Dendritic cell treated with granulocyte-macrophage colony-stimulating factor and Interleukin-4, amounts not matched to agents 40 ng/mL and 50 ng/mL, for 4 days (primary cell): Measurements from ENCODE around the gene SDHAF4.
"Not testable (repeated sequence)": the region's sequence is repeated elsewhere in the genome, so short reads cannot be mapped to it uniquely, and the experiment has no call there.

ENCODE experiments used
- H3K27ac Mint-ChIP-seq: one replicate; pipeline ENCODE4 v1.8.0; 2022; ENCODE audit warnings: mild to moderate bottlenecking, mixed read lengths
- H3K27me3 Mint-ChIP-seq: one replicate; pipeline ENCODE4 v1.8.0; 2022; ENCODE audit warnings: mild to moderate bottlenecking, mixed read lengths
- H3K36me3 Mint-ChIP-seq: one replicate; pipeline ENCODE4 v1.8.0; 2022; ENCODE audit warnings: low read depth, mixed read lengths
- H3K4me1 Mint-ChIP-seq: one replicate; pipeline ENCODE4 v1.8.0; 2022; ENCODE audit warnings: low read depth, mixed read lengths
- H3K4me3 Mint-ChIP-seq: one replicate; pipeline ENCODE4 v1.8.0; 2022; ENCODE audit warnings: mild to moderate bottlenecking, moderate library complexity, mixed read lengths
- H3K9me3 Mint-ChIP-seq: one replicate; pipeline ENCODE4 v1.8.0; 2022; ENCODE audit warnings: mixed read lengths
- intact Hi-C: fragments of 100-400 bp; cut with micrococcal nuclease; formaldehyde crosslinking; loops from one replicate; pipeline ENCODE4 v1.15.0; 2022

The SDHAF4 gene

DNA sequence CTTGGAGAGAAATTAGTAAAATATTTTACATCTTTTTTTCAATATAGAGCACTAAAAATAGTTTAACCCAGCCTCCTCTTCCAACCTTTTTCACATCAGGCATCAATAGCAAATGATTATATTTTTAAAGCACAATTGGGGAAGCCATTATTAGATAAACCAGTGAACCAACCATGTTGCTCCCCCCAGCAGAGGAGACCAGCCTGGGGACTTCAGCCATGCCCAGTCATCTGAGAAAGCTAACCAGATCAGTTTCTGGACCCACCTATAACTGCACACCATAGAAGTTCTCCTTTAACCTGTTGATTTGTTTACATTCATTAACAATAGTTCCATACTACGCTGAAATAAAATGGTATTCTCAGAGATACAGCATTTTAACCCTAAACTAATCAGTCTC is 13.8 kb upstream of the SDHAF4 start:
- H3K9me3 Mint-ChIP-seq = no peaks in the 10 kb centered on the region
- H3K4me1 Mint-ChIP-seq = no peaks in the 10 kb centered on the region
- no peaks in the 10 kb centered on the region for H3K27me3 Mint-ChIP-seq
- H3K36me3 Mint-ChIP-seq = peaks cover 6% of the 10 kb centered on the region
- no peak overlapping the region for H3K4me3 Mint-ChIP-seq
- no peak overlapping the region for H3K27ac Mint-ChIP-seq
- intact Hi-C loops = no loop called here

GRCh38 chr6:70557998-70558397 is 8.7 kb upstream of the SDHAF4 start:
- no peak overlapping the region for H3K27ac Mint-ChIP-seq
- H3K36me3 Mint-ChIP-seq = no peaks in the 10 kb centered on the region
- H3K9me3 Mint-ChIP-seq = no peaks in the 10 kb centered on the region
- no peaks in the 10 kb centered on the region for H3K4me1 Mint-ChIP-seq
- H3K4me3 Mint-ChIP-seq = no peak overlapping the region
- intact Hi-C loops = no loop called here
- H3K27me3 Mint-ChIP-seq = no peaks in the 10 kb centered on the region

- not testable (repeated sequence) for H3K9me3 Mint-ChIP-seq, H3K4me1 Mint-ChIP-seq, H3K4me3 Mint-ChIP-seq, H3K36me3 Mint-ChIP-seq, H3K27me3 Mint-ChIP-seq, H3K27ac Mint-ChIP-seq
- intact Hi-C loops = loop anchor here (10.0 kb wide), 1 partner anchor 148 kb away; the partner anchor contains the start of gene FAM135A
Measured at GRCh38 chr6:70562401-70562800, 4.3 kb upstream of the SDHAF4 start.

DNA sequence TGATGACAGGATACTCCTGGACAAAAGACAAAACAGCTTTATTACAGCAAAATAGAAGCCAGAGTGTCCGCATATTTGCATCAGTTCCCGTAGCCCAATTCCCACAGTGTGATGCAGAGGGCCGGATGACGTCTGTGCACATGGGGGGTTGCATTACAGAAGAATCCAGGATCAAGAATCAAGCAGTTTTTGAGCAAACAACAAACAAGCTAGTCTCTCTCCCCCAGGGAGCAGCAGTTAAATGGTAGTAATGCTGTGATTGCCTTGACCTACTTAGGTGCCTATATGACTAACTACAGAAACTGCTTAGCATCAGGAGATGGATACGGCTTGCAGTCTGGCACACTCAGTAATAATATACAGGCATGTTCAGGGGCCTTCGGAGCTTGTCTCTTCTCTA is 3.2 kb upstream of the SDHAF4 start:
- no peak overlapping the region for H3K4me3 Mint-ChIP-seq
- H3K9me3 Mint-ChIP-seq = no peaks in the 10 kb centered on the region
- H3K4me1 Mint-ChIP-seq = peaks cover 5% of the 10 kb centered on the region
- no peak overlapping the region for H3K27ac Mint-ChIP-seq
- no peaks in the 10 kb centered on the region for H3K36me3 Mint-ChIP-seq
- no peaks in the 10 kb centered on the region for H3K27me3 Mint-ChIP-seq
- intact Hi-C loops = loop anchor here (10.0 kb wide), 1 partner anchor 149 kb away; the partner anchor contains the start of gene FAM135A

DNA sequence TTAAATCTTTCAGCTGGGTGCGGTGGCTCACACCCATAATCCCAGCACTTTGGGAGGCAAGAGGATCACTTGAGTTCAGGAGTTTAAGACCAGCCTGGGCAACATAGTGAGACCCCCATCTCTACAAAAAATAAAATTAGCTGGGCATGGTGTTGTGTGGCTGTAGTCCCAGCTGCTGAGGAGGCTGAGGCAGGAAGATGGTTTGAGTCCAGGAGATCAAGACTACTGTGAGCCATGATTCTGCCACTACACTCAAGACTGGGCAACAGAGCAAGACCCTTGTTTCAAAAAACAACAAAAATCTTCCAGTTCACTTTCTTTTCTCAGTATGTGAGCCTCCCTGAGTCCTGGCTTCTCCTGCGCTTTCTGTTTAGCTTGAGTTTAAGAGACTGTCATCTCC is 7.9 kb downstream of the SDHAF4 start:
- Mint-ChIP-seq H3K27me3 (no peaks in the 10 kb centered on the region), H3K9me3 (no peaks in the 10 kb centered on the region), H3K27ac (no peak overlapping the region), H3K4me1 (no peaks in the 10 kb centered on the region), H3K36me3 (peaks cover 11% of the 10 kb centered on the region), H3K4me3 (no peak overlapping the region)
- intact Hi-C loops = loop anchor here (5.0 kb wide), 1 partner anchor 47 kb away; no protein-coding TSS in a partner anchor

- no peak overlapping the region for H3K27ac Mint-ChIP-seq
- no peaks in the 10 kb centered on the region for H3K4me1 Mint-ChIP-seq
- peaks cover 23% of the 10 kb centered on the region for H3K36me3 Mint-ChIP-seq
- no peak overlapping the region for H3K4me3 Mint-ChIP-seq
- H3K27me3 Mint-ChIP-seq = no peaks in the 10 kb centered on the region
- H3K9me3 Mint-ChIP-seq = no peaks in the 10 kb centered on the region
- intact Hi-C loops = no loop called here
Measured at GRCh38 chr6:70575899-70576495, 9.3 kb downstream of the SDHAF4 start.

DNA sequence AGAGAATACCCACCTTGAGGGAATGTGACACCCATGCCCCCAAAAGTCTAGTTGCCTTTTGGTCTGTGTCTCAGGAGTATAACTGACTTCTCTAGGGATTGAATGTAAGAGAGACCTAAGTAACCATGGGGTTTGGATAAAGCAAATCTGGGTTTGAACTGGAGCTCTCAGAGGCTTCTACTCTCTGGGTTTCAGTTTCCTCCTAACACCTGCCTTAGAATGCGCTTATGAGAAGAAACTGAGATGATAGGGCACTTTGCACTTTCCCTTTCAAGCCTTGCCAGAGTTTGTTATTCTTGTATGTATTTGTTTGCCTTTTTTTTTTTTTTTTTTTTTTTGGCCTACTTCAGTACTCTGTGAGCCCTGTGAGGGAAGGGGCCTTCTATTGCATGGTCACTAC is 19.4 kb downstream of the SDHAF4 start:
- Mint-ChIP-seq H3K36me3 (peaks cover 61% of the 10 kb centered on the region), H3K4me1 (no peaks in the 10 kb centered on the region), H3K27ac (no peak overlapping the region), H3K4me3 (no peak overlapping the region), H3K27me3 (no peaks in the 10 kb centered on the region), H3K9me3 (no peaks in the 10 kb centered on the region)
- intact Hi-C loops = no loop called here

DNA sequence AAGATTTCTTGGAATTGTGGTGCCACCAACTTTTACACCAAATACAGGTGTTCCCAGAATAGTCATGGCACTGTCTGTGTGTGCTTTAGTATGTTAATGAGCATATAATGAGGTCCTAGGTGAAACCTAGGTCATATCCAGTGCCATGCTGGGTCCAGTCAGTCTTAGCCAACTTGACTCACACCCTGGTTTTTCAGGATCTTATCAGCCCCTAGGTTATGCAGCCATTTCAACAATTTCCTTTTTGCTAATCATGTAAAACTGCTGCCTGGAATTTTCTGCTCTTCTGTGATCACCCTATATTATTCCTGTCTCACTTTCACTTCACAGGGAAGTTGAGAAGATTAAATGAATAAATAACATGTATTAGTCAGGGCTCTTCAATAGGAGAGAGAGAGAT is 23.7 kb downstream of the SDHAF4 start:
- H3K36me3 Mint-ChIP-seq = peaks cover 28% of the 10 kb centered on the region
- no peaks in the 10 kb centered on the region for H3K9me3 Mint-ChIP-seq
- H3K27ac Mint-ChIP-seq = no peak overlapping the region
- intact Hi-C loops = no loop called here
- H3K4me3 Mint-ChIP-seq = no peak overlapping the region
- no peaks in the 10 kb centered on the region for H3K27me3 Mint-ChIP-seq
- no peaks in the 10 kb centered on the region for H3K4me1 Mint-ChIP-seq

DNA sequence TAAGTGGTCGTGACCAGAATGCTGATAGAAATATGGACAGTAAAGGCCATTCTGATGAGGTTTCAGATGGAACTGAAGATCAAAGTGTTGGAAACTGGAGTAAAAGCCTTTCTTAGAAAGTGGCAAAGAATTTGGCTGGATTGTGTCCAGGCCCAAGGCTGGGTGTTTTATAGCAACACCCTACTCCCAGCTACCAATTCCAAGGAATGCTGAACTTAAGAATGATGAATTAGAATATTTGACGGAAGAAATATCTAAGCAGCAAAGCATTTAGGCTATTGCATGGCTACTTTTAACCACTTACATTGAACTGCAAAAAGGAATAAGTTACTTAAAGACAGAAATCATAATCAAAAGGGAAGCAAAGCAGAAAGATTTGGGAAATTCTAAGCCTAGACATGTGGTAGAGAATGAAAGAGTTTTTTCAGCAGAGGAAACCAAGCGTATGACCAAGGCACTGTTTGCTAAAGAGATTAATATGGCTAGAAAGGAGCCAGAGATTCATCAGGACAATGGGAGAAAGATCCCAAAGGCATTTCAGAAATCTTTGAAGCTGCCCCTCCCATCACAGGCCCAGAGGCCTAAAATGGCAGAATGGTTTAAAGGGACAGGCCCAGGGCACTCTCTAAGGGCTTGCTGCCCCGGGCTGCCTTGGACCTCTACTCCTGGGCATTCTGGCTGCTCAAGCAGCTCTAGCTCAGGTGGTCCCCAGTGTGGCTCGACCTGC is 25.8 kb downstream of the SDHAF4 start:
- intact Hi-C loops = no loop called here
- peaks cover 17% of the 10 kb centered on the region for H3K36me3 Mint-ChIP-seq
- H3K9me3 Mint-ChIP-seq = no peaks in the 10 kb centered on the region
- no peaks in the 10 kb centered on the region for H3K4me1 Mint-ChIP-seq
- H3K4me3 Mint-ChIP-seq = no peak overlapping the region
- H3K27me3 Mint-ChIP-seq = no peaks in the 10 kb centered on the region
- no peak overlapping the region for H3K27ac Mint-ChIP-seq

DNA sequence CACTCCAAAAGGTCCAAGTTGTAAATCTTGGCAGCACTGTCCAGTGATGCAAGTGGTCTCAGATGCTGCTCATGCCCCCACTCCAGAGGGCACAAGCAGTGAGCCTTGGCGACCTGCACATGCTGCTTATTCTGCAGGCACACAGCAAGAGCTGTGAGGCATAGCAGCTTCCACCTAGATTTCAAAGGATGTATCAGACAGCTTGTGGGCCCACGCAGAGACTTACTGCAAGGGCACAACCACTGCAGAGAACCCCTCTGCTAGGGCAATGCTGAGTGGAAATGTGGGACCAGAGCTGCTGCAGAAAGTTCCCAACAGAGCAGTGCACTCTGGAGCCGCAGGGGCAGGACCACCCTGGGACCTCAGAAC is 26.4 kb downstream of the SDHAF4 start:
- no peaks in the 10 kb centered on the region for H3K27me3 Mint-ChIP-seq
- peaks cover 17% of the 10 kb centered on the region for H3K36me3 Mint-ChIP-seq
- H3K4me1 Mint-ChIP-seq = no peaks in the 10 kb centered on the region
- H3K4me3 Mint-ChIP-seq = no peak overlapping the region
- intact Hi-C loops = no loop called here
- no peaks in the 10 kb centered on the region for H3K9me3 Mint-ChIP-seq
- no peak overlapping the region for H3K27ac Mint-ChIP-seq

DNA sequence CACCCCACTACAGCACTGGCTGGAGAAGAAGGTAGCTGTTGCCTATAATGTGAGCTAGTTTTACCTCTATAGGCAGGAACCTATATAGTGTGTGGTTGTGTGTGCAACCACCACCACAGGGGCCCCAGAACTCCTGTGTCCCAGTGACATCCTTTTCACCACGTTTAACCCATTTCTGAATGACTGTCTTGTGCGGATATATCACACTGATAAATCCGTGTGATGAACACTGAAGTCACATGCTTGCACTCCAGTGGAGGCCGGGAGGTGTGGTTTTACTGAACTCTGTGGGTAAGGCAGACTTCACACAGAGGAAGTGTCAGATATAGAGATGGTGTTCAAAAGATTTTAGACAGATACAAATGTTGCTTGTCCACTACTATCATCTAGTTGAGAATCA is 32.5 kb downstream of the SDHAF4 start:
- H3K4me1 Mint-ChIP-seq = no peaks in the 10 kb centered on the region
- intact Hi-C loops = no loop called here
- no peaks in the 10 kb centered on the region for H3K27me3 Mint-ChIP-seq
- H3K4me3 Mint-ChIP-seq = no peak overlapping the region
- H3K27ac Mint-ChIP-seq = no peak overlapping the region
- H3K9me3 Mint-ChIP-seq = peaks cover 6% of the 10 kb centered on the region
- no peaks in the 10 kb centered on the region for H3K36me3 Mint-ChIP-seq

DNA sequence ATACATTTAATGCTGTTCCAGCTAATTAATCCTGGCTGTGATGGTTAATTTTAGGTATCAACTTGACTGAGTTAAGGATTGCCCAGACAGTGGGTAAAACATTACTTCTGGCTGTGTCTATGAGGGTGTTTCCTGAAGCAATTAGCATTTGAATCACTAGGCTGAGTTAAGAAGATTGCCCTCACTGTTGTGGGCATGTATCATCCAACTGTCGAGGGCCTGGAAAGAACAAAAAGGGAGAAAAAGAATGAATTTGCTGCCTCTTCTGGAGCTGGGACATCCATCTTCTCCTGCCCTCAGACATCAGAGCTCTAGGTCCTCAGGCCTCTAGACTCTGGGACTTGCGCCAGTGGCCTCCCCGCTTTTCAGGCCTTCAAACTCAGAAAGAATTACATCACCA is 34.3 kb downstream of the SDHAF4 start:
- Mint-ChIP-seq H3K36me3 (no peaks in the 10 kb centered on the region), H3K27ac (no peak overlapping the region), H3K4me1 (no peaks in the 10 kb centered on the region), H3K4me3 (no peak overlapping the region), H3K27me3 (no peaks in the 10 kb centered on the region), H3K9me3 (peaks cover 20% of the 10 kb centered on the region)
- intact Hi-C loops = no loop called here

DNA sequence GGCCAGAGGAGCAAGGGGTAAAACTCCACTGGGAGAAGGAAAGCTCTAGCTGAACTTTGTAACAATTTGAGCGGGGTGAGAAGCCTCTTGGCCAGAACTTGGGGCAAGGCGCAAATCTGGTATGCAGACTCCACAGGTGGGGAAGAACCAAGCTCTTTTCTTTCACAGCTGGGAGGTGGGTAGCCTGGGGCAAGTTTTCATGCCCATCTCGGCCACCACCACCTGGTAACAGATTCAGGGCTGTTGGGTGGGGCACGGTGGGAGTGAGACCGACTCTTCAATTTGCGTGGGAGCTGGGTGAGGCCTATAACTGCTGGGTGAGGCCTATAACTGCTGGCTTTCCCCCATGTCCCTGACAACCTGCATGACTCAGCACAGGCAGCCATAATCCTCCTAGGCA is 37.5 kb downstream of the SDHAF4 start:
- Mint-ChIP-seq H3K27me3 (no peaks in the 10 kb centered on the region), H3K4me1 (no peaks in the 10 kb centered on the region), H3K36me3 (no peaks in the 10 kb centered on the region), H3K4me3 (no peak overlapping the region), H3K9me3 (peaks cover 20% of the 10 kb centered on the region), H3K27ac (no peak overlapping the region)
- intact Hi-C loops = no loop called here

GRCh38 chr6:70607371-70607770 is 40.6 kb downstream of the SDHAF4 start:
- peaks cover 20% of the 10 kb centered on the region for H3K9me3 Mint-ChIP-seq
- intact Hi-C loops, H3K27me3 Mint-ChIP-seq, H3K4me3 Mint-ChIP-seq, H3K4me1 Mint-ChIP-seq, H3K27ac Mint-ChIP-seq, H3K36me3 Mint-ChIP-seq: not testable (repeated sequence)

- H3K4me1 Mint-ChIP-seq, H3K27ac Mint-ChIP-seq, H3K4me3 Mint-ChIP-seq, intact Hi-C loops, H3K27me3 Mint-ChIP-seq, H3K36me3 Mint-ChIP-seq: not testable (repeated sequence)
- H3K9me3 Mint-ChIP-seq = peaks cover 14% of the 10 kb centered on the region
Measured at GRCh38 chr6:70609181-70609580, 42.5 kb downstream of the SDHAF4 start.
